Hematopoietic multipotent progenitor cell treated with erythropoietin and hydrocortisone succinate and interleukin-3 and kit ligand, for 4 days (in vitro differentiated cells): ENCODE results near the gene TFEB.
A peak's percentile ranks its signal among the peaks of the same experiment; 100 is the strongest.

Experiments used
- DNase-seq: peaks from one replicate; pipeline ENCODE4 v3.0.0-alpha.2; 2015

Gene TFEB

GRCh38 chr6:41687501-41688175, 47.8 kb downstream of the TFEB start:
- DNase-seq: no peak

- DNase-seq: no peak
Observed at GRCh38 chr6:41685641-41686380, 49.6 kb downstream of the TFEB start.

- no peak for DNase-seq
Observed at GRCh38 chr6:41684311-41685180, 50.9 kb downstream of the TFEB start.

- peak; percentile 90 for DNase-seq
Observed at GRCh38 chr6:41683523-41684310, 51.7 kb downstream of the TFEB start.

GRCh38 chr6:41683273-41683522, 52.2 kb downstream of the TFEB start:
- no peak for DNase-seq

- peak; percentile 8 for DNase-seq
Observed at GRCh38 chr6:41682497-41683272, 52.7 kb downstream of the TFEB start.

- DNase-seq: peak; percentile 93
Observed at GRCh38 chr6:41682056-41682477, 53.3 kb downstream of the TFEB start.

- no peak for DNase-seq
Observed at GRCh38 chr6:41680182-41680965, 55.0 kb downstream of the TFEB start.

- no peak for DNase-seq
Observed at GRCh38 chr6:41679696-41680095, 55.7 kb downstream of the TFEB start.

- no peak for DNase-seq
Observed at GRCh38 chr6:41678511-41679084, 56.8 kb downstream of the TFEB start.

- no peak for DNase-seq
Observed at GRCh38 chr6:41677124-41677921, 58.1 kb downstream of the TFEB start.

- no peak for DNase-seq
Observed at GRCh38 chr6:41676431-41676830, 59.0 kb downstream of the TFEB start.

GRCh38 chr6:41675992-41676391, 59.4 kb downstream of the TFEB start:
- no peak for DNase-seq

- no peak for DNase-seq
Observed at GRCh38 chr6:41675176-41675775, 60.1 kb downstream of the TFEB start.

- DNase-seq: no peak
Observed at GRCh38 chr6:41674231-41675000, 61.0 kb downstream of the TFEB start.

GRCh38 chr6:41673704-41674000, 61.8 kb downstream of the TFEB start:
- no peak for DNase-seq

GRCh38 chr6:41672816-41673703, 62.3 kb downstream of the TFEB start:
- no peak for DNase-seq

- no peak for DNase-seq
Observed at GRCh38 chr6:41672016-41672415, 63.4 kb downstream of the TFEB start.
